ENCODE measurements around the gene KIF16B.
A peak's percentile ranks its signal among the peaks of the same experiment; 100 is the strongest.
"Not testable (repeated sequence)": the region's sequence is repeated elsewhere in the genome, so short reads cannot be mapped to it uniquely, and the experiment has no call there.

The KIF16B gene

DNA sequence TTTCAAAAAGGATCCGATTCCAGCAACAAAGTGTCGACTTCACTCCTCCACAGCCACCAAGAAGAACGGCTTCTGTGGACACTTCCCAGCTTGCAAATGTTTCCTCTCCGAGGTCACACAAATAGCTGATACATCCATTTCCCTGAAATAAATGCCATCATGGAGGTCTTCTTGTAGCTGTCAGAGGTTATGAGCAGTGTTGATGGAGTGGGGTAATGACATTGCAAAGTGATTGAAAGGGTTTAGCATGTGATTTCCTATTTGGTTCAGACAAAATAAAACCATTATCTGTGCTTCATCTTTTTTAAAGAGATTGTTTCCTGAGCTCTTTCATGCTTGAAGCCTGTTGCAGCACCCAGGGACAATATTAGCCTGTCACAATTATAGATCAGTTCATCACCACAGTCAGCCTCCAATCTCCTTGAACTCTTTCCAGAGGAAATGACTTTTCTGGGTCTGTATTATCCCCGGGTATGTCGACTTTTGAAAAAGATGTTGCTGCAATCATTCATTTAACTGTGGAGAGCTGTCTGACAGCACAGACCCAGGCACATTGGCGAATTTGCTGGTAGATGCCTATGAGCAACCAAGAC is 16.9 kb upstream of the KIF16B start:
- DNase-seq, result no peak

DNA sequence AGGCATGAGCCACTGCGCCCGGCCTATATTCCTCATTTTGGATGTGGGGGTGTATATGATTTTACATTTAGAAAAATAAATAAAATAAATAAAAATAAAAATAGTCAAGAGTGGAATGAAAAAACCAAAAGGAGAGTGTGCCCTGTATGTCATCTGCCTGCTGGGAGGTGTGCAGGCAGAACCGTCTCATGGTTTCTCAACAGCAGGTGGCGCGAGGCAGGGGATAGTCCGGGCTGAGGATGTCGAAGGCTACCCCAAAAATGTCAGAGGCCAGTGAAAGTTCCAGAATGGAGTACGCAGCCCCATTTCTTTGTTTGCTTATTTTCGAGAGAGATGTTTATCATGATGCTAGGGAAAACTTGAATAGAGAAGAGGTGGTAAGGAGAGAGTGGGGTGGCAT is 16.4 kb upstream of the KIF16B start:
- no peak for DNase-seq

DNA sequence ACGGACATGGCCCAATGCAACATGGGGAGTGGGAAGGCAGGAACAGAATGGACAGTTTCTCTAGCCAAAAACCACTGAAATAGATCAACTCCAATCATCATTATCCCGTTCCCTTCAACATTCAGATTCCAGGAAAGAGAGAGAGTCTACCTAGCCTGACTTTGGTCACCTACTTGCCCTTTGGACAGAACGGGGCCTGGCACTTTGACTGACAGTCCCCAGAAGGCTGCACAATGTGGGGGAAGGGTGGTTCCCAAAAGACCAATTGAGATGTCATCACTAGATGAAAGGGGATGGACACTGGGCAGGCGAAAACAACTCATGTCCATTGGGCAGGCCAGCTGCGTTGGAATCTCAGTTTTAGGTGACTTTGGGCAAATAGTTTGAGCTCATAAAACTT is 15.0 kb upstream of the KIF16B start:
- no peak for DNase-seq

DNA sequence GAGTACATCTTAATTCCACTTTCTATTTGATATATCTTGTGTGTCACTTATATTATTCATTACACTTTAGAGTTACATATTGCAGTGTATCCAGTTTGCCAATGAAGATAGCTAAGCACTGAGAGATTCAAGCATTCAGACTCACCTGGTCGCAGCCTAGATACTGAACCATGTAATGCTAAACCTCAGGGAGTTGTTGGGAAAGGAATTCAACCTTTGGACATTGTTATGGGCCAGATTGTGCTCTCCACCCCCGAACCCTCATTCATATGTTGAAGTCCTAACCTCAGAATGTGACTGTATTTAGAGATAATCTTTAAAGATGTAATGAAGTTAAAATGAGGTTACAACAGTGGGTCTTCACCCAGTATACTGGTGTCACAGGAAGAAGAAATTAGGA is 13.8 kb upstream of the KIF16B start:
- no peak for DNase-seq

DNA sequence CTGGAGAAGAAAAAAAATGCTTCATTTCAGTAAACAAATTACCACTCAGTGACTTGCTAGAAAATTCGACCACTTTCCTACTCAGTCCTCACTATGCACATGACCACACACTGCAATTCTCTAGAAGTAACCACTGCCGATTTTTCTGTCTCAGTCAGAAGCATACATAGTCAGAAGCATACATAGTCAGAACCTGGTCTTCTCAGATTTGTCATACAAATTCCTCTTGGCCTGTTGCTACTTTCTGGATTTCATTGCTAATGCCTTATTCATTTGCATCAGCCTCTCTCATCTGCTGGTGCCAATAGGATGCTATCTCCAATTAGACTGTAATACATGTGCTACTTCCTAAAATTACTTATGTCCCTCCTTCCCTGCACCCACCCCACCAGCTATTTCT is 10.2 kb upstream of the KIF16B start:
- no peak for DNase-seq

DNA sequence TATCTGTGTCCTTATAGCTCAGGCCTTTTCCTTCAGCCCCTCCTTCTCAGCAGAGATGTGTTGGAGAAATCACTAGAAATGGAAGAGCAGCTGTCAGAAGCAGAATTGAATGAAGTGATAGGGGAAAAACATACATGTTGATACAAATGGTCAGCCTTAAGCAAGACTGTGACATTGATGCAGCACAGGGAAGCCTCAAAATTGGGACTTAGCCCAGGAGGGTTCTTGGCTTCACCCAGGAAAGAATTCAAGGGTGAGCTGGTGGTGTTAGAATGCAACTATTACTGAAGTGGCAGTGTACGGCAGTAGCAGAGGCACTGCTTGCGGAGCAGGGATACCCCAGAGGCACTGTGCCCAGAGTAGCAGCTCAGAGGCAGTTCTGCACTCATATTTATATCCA is 8.0 kb upstream of the KIF16B start:
- DNase-seq, result no peak

DNA sequence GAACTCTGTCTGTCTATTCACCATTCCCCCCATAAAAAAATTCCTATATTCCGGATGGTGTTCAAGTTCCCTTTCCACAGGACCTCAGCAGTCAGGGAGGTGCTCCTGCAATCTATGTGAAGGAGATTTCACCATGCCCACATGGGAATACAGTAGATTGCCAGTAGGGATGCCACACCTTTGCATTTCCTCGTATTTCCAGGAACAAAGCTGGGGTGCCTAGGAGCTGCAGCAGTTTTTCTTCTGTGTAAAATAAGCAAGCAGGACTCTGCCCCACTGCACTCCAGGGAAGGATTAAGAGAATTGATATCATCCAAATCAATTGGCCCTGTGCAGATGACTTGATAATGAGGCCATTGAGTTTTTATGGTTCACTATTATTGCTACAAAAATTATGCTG is 7.4 kb upstream of the KIF16B start:
- DNase-seq, result no peak

DNA sequence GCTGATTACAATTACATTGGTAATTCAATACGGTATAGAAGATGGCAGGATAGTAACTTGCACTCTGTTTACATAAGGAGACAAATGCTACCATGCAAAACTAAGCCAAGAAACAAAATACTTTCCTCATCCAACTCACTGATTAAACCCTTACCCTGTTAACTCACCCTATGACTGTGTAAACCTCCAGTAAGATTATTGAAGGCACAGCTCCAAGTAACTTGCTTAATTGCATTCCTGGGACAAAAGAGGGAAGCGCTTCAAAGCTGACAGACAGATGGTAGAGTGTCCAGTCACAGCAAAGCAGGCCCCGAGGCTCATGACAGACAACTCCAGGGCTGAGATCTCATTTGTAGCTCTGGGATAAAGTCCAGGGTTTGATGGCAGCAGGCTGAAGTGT is 6.9 kb upstream of the KIF16B start:
- DNase-seq, result no peak

DNA sequence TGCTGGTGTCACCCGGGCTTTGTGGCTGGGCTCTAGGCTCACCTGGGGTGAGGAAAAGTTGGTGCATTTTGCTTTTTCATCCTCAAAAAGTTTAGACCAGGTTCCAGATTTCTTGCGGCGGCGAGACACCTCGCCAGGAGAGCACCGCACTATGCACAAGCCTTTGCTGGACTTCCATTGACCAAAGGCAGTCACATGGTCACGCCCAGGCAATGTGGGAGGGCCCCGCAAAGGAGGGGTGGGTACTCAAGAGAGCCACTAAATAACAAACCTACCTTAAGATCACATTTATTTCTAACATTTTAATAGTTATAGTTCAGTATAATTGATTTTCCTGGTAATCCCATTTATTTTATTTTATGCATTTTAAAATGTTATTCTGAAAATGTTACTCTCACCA is 3.0 kb upstream of the KIF16B start:
- DNase-seq, result no peak

DNA sequence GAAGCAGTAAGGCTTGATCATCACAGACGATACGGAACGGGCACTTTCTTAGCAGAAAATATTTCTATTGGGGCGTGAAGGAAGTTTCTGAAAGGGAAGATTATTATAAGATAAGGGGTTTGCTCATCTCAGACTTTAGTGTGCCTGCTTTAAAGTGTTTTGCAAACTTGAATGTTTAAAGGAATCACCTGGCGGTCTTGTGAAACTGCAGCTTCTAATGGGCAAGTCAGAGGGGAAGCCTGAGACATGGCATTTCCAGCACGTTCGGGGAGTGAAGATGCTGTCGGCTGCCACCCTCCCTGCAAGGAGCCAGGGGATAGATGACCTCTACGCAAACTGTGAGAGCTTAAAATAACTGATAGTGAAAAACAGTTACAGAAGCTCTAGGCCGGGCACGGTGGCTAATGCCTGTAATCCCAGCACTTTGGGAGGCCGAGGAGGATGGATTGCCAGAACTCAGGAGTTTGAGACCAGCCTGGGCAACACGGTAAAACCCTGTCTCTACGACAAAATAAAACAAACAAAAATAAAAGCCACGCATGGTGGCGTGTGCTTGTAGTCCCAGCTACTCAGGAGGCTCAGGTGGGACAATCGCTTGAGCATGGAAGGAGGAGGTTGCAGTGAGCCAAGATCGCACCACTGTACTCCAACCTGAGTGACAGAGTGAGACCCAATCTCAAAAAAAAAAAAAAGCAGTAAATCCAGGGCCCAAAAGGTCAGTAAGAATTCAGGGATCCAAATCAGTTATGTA is 2.3 kb upstream of the KIF16B start:
- DNase-seq, result no peak

DNA sequence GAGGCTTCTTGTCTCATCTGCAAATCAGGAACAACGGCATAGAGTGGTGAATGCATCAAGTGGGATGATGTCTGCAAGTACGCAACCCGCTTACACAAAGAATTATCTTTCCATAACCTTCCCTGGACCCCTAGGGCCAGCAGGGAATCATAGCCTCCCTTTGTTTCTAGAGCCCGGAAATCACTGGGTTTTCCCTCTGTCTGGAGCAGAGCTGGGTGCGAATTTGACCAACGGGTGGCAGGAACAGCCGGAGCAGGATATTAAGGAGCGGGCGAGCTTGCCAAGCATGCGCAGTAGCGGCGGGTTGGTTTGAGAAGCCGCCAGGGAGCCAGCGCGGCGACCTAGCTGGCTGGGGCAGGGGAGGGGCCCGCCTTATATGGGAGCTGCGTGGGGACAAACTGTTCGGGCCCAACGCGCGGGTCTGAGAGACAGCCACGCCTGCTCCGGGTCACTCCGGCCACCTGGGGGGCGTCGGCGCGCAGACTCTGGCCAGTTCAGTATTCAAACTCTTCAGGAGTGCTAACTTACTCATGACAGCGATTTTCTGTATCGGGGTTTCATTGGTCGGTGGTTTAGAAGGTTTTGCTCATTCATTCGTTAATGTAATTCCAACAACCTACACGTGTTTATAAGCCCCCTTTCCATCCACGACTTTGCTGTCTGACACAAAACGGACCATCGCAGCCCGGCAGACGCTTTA is 1.6 kb upstream of the KIF16B start:
- DNase-seq, result peak; percentile 29

DNA sequence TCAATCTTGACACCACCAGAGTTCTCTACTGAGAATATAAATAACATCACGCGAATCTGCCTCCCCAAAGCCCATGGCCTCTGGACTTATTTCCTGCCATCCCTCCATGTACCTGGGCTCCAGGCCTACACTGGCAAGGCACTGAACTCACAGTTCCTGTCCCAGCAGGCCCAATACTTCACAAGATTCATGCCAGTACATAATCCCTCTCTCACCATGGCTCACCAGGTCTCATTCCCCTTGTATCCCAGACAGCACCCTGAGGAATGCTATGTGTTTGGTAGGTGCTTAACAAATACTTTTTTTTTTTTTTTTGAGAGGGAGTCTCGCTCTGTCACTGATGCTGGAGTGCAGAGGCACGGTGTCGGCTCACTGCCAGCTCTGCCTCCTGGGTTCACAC is 1.9 kb downstream of the KIF16B start:
- no peak for DNase-seq

DNA sequence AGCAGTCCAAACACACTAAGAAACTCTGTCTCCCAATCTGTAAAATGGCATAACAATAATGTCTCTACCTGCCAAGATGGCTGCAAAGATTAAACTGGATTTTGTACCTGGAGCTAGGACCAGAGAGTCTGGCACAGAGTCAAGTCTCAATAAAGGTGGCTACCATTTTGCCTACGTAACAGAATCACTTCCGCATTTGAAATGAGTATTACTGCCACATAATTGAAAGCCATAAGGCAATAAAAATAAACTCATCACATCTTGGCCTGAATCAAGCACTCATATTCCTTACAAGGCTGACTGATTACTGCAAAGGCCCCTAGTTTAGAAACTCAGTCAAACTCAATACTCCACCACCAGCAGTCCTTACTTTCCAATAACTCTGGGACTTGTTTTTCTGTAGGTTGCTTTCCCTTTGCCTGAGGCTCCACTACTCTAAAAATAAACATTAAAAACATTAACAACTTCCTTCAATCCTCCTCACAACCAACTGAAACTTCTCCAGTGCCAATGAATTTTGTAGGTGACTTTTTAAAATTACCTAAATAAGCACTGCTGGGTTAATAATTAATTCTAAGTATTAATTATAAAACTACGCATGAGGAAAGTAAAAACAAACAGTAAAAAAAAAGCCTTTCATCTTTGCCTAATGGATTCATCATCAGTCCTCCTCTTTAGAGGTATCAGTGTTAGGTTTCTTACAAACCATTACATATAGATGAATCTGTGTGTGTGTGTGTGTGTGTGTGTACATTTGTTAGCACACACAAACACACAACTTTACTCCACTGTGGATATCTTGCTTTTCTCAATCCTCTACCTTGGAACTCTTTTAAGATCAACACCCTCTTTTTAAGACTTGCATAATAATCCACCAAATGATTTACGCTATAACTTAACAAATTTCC is 3.7 kb downstream of the KIF16B start:
- no peak for DNase-seq

DNA sequence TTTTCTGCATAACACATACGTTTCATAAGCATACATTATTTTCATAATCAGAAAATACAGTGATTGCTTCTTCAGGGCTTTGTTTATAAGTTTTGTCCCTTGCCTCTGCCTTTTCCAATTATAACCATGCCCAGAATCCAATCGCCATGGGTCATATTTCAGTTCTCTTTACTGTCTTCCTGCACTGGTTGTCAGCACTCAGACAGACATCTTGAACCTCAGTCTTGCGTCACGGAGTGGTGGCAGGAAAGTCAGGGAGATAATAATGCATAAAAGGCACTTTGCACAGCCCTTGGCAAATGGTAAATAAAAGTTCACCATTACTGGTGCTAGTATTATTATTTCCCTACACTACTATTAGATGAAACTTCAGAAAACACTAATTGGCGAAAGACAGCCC is 7.2 kb downstream of the KIF16B start:
- DNase-seq, result no peak

DNA sequence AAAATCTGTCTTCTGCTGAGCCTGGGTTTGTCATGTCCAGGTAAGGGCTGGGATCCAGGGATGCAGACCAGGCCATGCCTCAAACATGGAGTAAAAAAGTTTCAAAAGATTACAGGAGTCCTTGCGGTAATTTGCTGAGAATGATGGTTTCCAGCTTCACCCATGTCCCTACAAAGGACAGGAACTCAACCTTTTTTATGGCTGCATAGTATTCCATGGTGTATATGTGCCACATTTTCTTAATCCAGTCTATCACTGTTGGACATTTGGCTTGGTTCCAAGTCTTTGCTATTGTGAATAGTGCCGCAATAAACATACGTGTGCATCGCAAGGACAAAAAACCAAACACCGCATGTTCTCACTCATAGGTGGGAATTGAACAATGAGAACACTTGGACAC is 9.2 kb downstream of the KIF16B start:
- DNase-seq, result not testable (repeated sequence)

DNA sequence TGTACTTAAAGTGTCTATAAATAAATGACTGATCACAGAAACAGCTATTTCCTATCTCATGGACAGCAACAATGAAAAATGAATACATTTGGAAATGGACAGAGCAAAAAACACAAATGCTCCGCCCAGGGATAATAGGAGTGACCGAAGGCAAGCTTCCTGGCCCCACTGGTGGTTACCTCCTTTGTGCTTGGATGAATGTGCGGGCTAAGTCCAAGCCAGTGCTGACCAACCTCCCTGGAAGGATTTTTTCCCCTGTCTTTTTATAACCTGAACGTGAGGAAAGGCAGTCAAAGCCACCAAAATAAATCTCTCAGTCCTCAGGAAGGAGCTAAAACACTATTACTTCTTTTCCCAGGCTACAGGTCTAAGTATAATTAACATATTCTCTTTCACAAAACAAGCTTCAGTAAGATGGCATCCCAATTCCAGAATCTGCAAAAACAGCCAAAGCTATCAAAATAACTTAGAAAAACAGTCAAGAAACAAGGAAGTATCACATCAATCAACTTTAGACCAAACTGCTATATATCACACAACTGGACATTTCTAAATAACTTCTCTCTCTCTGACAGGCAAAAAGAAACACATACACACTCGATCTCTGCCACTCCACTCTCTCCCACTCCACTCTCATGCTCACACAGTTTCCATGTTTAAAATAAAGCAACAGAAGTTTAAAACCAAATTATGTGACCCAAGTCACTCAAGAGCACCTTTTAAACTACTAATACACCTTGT is 10.0 kb downstream of the KIF16B start:
- no peak for DNase-seq

DNA sequence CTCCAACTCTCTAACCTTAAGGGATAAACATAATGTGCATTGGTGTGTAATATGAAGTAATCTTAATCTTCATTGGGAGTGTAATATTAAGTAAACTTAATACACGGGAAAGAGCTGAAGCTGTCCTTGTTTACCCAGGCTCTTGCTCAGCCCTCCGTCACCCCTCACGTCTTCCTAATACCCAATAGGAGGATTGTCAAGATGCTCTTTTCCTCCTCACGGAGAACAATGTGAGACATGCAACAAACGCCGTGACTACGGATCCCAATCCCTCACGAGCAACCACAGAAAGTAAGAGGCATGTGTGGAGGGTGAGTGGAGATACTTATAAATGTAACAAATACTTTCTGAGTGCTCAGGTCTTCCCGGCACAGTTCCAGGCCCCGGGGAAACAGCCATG is 11.0 kb downstream of the KIF16B start:
- DNase-seq, result no peak

DNA sequence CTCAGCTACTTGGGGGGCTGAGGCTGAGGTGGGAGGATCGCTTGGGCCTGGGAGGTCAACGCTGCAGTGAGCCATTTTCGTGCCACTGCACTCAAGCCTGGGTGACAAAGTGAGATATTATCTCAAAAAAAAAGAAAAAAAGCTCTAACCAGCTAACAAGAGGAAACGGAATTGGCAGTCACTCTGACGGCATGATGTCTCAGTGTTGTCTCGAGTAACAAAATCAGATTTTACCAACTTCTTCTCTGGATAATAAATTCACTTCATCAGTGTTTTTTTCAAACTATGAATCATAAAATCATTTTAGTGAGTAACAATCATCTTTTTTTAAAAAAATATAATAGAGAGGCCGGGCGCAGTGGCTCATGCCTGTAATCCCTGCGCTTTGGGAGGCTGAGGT is 12.6 kb downstream of the KIF16B start:
- DNase-seq, result no peak

DNA sequence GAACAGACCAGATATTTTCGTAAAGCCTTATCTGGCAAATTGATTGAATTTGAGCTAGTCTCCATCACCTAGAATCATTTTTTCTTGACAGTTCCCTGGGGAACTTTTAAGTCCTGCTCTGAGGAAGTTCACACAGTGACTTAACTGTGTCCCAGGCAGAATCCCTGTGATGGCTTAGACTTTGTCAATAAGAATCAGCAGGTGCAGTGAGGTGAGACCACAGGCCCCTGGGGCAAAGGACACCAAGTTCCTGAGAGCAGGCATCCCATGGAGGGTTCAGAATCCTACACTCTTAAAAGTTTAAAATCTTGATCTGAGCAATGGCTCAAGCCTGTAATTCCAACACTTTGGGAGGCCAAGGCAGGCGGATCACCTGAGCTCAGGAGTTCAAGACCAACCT is 13.0 kb downstream of the KIF16B start:
- no peak for DNase-seq

DNA sequence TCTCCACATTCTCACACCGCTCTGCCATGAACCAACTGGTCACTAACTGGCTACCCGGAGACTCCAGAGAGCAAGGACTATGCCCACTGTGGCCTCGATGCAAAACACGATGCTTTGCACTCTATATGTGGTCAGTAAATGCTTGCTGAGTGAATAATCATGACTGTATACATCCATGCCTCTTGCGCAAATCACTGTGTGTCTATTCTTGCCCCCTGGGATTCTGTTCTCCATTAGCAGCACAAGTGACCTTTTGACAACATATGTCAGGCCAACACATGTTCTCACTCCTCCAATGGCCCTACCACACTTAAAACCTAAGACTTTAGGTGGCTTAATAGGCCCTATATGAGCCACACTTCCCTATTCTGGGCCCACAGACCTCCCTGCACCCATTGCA is 16.9 kb downstream of the KIF16B start:
- no peak for DNase-seq

DNA sequence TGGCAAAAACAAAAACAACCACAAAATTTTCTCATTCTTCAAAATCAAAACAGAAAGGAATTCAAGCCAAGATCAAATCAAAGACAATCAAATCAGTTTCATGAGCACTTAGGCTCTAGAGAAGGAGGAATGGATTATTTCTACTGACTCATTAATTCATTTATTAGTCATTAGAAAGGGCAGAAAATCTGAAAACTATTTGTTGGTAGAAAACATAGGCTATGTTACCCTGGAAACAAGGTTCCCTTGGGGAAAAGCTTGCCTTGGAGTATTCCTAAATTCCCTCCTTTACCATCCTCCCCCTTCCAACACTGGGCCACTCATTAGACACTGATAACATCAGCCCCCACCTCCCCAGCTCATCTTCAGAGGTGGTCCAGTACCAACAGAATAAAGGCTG is 17.5 kb downstream of the KIF16B start:
- no peak for DNase-seq

DNA sequence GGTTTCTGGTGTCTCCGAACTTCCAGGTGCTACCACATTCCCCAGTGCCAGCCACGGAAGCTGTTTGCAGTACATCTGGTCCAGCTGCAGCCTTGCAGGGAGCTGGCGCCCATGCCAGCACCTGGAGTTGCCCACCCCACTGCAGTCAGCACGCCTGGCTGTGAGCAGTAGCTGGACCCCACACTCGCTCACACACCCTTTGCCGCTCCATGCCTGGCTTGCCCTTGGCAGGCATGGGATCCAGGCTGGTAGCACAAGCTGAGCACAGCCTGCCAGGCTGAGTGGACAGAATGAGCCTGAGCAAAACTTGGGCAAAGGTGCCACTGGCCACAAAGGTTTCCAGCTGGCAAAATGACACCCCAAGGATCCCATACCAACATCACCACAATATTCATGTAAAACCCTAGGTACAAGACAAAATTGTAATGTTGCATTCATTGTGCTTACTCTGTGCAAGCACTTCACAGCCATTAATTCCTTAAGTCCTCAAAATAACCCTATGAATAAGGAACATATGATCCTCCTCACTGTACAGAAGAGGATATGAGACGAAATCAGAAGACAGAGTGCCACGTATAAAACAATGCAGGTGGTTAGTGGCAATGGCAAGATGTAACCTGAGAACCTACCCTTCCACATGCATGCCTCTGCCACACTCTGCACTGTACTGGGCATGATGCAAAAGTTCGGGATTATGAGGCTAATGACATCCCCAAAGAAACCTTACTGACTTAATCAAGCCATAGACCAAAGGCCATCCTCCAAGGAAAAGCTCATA is 18.3 kb downstream of the KIF16B start:
- DNase-seq, result no peak
